Activated T-helper 2 cell treated with anti-CD3 and anti-CD28 coated beads, Interferon-gamma antibody, Interleukin-2, Interleukin-4, amounts not matched to agents 10 μg/mL and 5 μg/mL and 100 μg/mL, durations not matched to agents 14 hours and 24 hours and 36 hours (primary cell): ENCODE measurements around the gene PRKAR1B. TPM values are rescaled to one million over a fixed set of nuclear protein-coding genes. Genes with fewer than 3 reads are reported as not detected.

Experiments
- DNase-seq: peaks from one replicate; pipeline ENCODE4 v3.0.0; 2021; ENCODE audit warnings: low spot score
- H3K27ac Mint-ChIP-seq: one replicate; pipeline ENCODE4 v1.8.0; 2021; ENCODE audit warnings: mixed read lengths
- H3K27me3 Mint-ChIP-seq: one replicate; pipeline ENCODE4 v1.8.0; 2021; ENCODE audit warnings: low read depth, mixed read lengths
- H3K36me3 Mint-ChIP-seq: one replicate; pipeline ENCODE4 v1.8.0; 2021; ENCODE audit warnings: low read depth, mixed read lengths
- H3K4me1 Mint-ChIP-seq: one replicate; pipeline ENCODE4 v1.8.0; 2021; ENCODE audit warnings: low read depth, mixed read lengths
- H3K4me3 Mint-ChIP-seq: one replicate; pipeline ENCODE4 v1.8.0; 2021; ENCODE audit warnings: low read depth, mild to moderate bottlenecking, moderate library complexity, mixed read lengths
- H3K9me3 Mint-ChIP-seq: one replicate; pipeline ENCODE4 v1.8.0; 2021; ENCODE audit warnings: mixed read lengths
- intact Hi-C: fragments of 100-400 bp; cut with micrococcal nuclease; formaldehyde crosslinking; loops from one replicate; pipeline ENCODE4 v1.15.1; 2023
- total RNA-seq: library from RNA; stranded (reverse); gene quantifications from 2 replicates; pipeline ENCODE4 v1.2.3, GENCODE V29; 2022

The PRKAR1B gene
- total RNA-seq, 1 donor from 2014 or later, result 38.9 TPM

DNA sequence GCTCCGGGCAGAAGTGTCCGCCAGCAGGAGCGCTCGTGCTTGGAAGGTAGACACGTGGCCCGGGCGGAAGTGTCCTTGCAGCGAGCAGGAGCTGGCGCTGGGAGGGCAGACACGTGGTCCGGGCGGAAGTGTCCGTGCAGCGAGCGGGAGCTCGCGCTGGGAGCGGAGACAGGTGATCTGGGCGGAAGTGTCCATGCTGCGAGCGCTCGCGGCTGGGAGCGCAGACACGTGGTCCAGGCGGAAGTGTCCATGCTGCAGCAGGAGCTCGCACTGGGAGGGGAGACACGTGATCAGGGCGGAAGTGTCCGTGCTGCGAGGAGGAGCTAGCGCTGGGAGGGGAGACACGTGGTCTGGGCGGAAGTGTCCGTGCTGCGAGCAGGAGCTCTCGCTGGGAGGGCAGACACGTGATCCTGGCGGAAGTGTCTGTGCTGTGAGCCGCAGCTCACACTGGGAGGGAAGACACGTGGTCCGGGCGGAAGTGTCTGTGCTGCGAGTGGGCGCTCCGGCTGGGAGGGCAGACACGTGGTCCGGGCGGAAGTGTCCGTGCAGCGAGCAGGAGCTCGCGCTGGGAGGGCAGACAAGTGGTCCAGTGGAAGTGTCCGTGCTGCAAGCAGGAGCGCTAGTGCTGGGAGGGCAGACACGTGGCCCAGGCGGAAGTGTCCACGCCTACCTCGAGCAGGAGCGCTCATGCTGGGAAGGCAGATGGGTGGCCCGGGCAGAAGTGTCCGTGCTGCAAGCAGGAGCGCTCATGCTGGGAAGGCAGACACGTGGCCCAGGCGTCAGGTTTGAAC lies 41.1 kb upstream of the PRKAR1B start:
- Mint-ChIP-seq H3K9me3 (no peaks in the 10 kb centered on the region), H3K27me3 (no peaks in the 10 kb centered on the region), H3K36me3 (peaks cover 26% of the 10 kb centered on the region), H3K27ac (no peak overlapping the region), H3K4me3 (no peak overlapping the region), H3K4me1 (no peaks in the 10 kb centered on the region)
- intact Hi-C loops, result no loop called here
- DNase-seq, result no peak

DNA sequence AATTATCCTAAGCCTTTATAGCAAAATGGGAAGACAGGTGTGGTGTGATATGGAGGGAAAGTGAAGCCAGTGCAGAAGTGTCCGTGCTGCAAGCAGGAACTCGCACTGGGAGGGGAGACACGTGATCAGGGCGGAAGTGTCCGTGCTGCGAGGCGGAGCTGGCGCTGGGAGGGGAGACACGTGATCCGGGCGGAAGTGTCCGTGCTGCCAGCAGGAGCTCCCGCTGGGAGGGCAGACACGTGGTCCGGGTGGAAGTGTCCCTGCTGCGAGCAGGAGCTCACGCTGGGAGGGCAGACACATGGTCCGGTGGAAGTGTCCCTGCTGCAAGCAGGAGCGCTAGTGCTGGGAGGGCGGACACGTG lies 40.5 kb upstream of the PRKAR1B start:
- no peak overlapping the region for H3K4me3 Mint-ChIP-seq
- no peaks in the 10 kb centered on the region for H3K9me3 Mint-ChIP-seq
- H3K27me3 Mint-ChIP-seq, result no peaks in the 10 kb centered on the region
- DNase-seq, result no peak
- H3K4me1 Mint-ChIP-seq, result no peaks in the 10 kb centered on the region
- intact Hi-C loops, result no loop called here
- no peak overlapping the region for H3K27ac Mint-ChIP-seq
- H3K36me3 Mint-ChIP-seq, result peaks cover 26% of the 10 kb centered on the region

DNA sequence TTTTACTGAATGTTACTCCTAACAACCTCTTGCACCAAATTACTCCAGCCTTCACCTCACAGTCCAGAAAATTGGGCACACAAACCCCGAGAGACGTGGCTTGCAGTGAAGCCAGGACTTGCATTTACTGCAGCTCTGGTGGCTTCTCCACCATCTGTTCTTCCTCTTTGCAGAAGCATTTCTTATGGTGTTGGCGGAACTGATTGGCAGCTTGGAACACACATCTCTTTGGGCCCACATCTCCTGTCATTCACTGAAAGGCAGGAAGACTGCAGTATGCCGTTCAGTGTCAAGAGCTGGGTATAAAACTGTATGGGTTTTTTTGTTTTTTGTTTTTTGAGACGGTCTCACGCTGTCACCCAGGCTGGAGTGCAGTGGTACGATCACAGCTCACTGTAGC lies 38.3 kb upstream of the PRKAR1B start:
- DNase-seq, result no peak
- Mint-ChIP-seq H3K4me3 (no peak overlapping the region), H3K27ac (no peak overlapping the region), H3K4me1 (no peaks in the 10 kb centered on the region), H3K9me3 (no peaks in the 10 kb centered on the region), H3K36me3 (peaks cover 26% of the 10 kb centered on the region), H3K27me3 (no peaks in the 10 kb centered on the region)
- intact Hi-C loops, result no loop called here

DNA sequence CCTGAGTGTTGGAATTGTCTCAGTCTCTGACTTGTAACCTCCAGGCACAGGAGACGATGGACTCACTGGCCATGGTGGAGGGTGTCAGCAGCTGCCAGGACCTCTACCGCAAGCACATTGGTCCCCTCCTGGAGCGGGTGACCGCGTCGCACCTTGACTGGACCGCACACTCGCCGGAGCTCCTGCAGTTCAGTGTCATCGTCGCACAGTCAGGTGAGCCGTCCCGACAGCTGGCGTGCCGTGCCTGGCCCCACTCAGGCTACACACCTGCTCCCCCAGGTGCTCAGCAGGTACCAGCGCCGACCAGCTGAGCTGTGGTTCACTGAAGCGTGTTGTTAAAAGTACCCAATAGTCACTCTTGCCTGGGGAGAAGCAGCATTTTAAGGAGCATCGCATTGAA lies 36.7 kb upstream of the PRKAR1B start:
- H3K4me3 Mint-ChIP-seq, result no peak overlapping the region
- intact Hi-C loops, result no loop called here

DNA sequence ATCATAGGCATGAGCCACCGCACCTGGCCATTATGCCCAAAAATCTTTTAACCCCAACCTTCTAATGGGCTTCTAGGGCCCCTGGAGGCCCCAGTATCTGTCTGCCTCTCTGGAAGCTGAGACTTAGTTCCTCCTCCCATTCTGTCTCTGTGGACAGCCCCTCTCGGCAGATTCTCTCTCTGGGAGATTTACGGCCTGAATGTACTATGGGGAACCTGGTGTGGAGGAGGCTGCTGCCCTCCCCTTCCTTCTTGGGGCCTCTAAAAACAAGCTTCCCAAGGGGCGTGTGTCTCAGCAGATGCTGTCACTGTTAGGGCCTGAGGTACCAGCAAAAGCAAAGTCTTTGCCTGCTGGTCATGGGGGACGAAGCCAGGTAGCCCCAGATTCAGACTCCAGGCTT lies 35.8 kb upstream of the PRKAR1B start:
- intact Hi-C loops, result no loop called here
- H3K36me3 Mint-ChIP-seq, result peaks cover 31% of the 10 kb centered on the region
- no peaks in the 10 kb centered on the region for H3K4me1 Mint-ChIP-seq
- DNase-seq, result no peak
- no peaks in the 10 kb centered on the region for H3K9me3 Mint-ChIP-seq
- H3K27ac Mint-ChIP-seq, result no peak overlapping the region
- no peak overlapping the region for H3K4me3 Mint-ChIP-seq
- H3K27me3 Mint-ChIP-seq, result no peaks in the 10 kb centered on the region

More for the DNA sequence above, 36.7 kb upstream of the PRKAR1B start:
- H3K9me3 Mint-ChIP-seq, result no peaks in the 10 kb centered on the region
- no peak overlapping the region for H3K27ac Mint-ChIP-seq
- no peaks in the 10 kb centered on the region for H3K4me1 Mint-ChIP-seq
- no peak for DNase-seq
- no peaks in the 10 kb centered on the region for H3K27me3 Mint-ChIP-seq
- H3K36me3 Mint-ChIP-seq, result peaks cover 30% of the 10 kb centered on the region

DNA sequence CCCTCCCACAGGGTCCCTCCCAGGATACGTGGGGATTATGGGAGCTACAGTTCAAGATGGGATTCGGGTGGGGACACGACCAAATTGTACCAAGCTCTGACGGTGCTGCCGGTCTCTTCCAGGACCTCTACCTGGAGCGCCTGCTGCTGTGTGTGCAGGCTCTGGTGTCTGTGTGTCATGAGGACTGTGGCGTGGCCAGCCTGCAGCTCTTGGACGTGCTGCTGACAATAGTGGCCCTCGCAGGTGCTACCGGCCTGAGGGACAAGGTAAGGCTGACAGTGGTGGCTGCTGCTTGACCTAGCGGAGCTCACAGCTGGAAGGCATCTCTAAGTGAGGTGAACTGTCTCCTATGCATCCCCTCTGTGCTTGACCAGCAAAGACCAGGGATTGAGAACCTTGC lies 34.5 kb upstream of the PRKAR1B start:
- Mint-ChIP-seq H3K27me3 (no peaks in the 10 kb centered on the region), H3K4me3 (no peak overlapping the region), H3K4me1 (no peaks in the 10 kb centered on the region), H3K36me3 (peaks cover 27% of the 10 kb centered on the region), H3K27ac (no peak overlapping the region), H3K9me3 (no peaks in the 10 kb centered on the region)
- intact Hi-C loops, result no loop called here
- no peak for DNase-seq

GRCh38 chr7:761101-761500 lies 34.0 kb upstream of the PRKAR1B start:
- intact Hi-C loops, result no loop called here
- Mint-ChIP-seq H3K36me3 (peaks cover 24% of the 10 kb centered on the region), H3K27me3 (no peaks in the 10 kb centered on the region), H3K9me3 (no peaks in the 10 kb centered on the region), H3K4me1 (no peaks in the 10 kb centered on the region), H3K27ac (no peak overlapping the region), H3K4me3 (no peak overlapping the region)
- no peak for DNase-seq

DNA sequence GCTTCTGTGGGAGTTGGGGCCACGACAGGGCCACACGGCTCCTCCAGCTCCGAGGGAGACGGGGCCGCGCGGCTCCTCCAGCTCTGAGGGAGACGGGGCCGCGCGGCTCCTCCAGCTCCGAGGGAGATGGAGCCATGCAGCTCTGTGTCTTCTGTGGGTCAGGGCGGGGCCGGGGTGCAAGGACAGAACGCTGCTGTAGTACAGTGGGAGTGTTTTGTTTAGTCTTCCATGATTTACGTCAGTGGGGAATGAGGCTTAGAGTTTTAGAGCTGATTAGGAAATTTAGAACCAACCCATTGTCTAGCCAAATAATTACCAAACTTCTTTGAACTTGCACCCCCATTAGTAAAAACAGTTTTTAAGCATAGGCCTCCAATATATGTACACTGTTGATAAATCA lies 32.9 kb upstream of the PRKAR1B start:
- intact Hi-C loops, result no loop called here
- Mint-ChIP-seq H3K9me3 (no peaks in the 10 kb centered on the region), H3K36me3 (peaks cover 26% of the 10 kb centered on the region), H3K4me3 (no peak overlapping the region), H3K27me3 (no peaks in the 10 kb centered on the region), H3K4me1 (no peaks in the 10 kb centered on the region), H3K27ac (no peak overlapping the region)
- no peak for DNase-seq

- Mint-ChIP-seq H3K27ac (no peak overlapping the region), H3K36me3 (peaks cover 30% of the 10 kb centered on the region), H3K4me1 (no peaks in the 10 kb centered on the region), H3K4me3 (no peak overlapping the region), H3K27me3 (no peaks in the 10 kb centered on the region), H3K9me3 (no peaks in the 10 kb centered on the region)
- intact Hi-C loops, result no loop called here
- DNase-seq, result no peak
These were observed 32.5 kb upstream of the PRKAR1B start for GRCh38 chr7:759569-759968.

GRCh38 chr7:757741-758163 lies 30.7 kb upstream of the PRKAR1B start:
- no peak overlapping the region for H3K4me3 Mint-ChIP-seq
- peaks cover 31% of the 10 kb centered on the region for H3K36me3 Mint-ChIP-seq
- H3K9me3 Mint-ChIP-seq, result no peaks in the 10 kb centered on the region
- no peaks in the 10 kb centered on the region for H3K27me3 Mint-ChIP-seq
- intact Hi-C loops, result no loop called here
- no peaks in the 10 kb centered on the region for H3K4me1 Mint-ChIP-seq
- DNase-seq, result no peak
- no peak overlapping the region for H3K27ac Mint-ChIP-seq

DNA sequence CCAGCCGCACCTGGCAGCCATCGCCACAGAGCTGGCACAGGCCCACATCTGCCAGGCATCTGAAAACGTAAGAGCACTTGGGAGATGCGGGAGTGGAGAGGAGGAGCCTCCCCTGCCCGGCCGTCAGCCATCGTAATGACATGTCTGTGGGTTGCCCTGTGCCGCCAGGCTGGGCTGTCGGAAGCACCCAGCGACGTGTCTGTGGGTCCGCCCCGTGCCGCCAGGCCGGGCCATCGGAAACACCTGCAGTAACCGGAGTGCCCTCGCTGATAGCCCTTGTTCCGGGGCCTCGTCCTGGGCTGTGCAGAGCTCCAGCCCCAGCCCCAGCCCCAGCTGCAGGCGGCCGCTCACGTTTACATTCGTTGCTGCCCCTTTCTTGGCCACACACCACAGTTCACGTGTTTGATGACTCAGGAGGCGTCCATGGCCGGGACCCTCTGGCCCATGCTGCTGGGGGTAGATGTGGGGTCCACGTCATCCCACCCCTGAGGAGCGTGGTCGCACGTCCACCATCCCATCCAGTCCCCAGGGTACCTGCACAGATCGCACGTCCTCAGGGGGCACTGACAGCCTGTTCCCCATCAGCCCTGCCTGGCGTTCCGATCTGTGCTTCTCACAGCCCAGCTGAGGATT lies 30.0 kb upstream of the PRKAR1B start:
- H3K27me3 Mint-ChIP-seq, result no peaks in the 10 kb centered on the region
- H3K27ac Mint-ChIP-seq, result no peak overlapping the region
- intact Hi-C loops, result no loop called here
- H3K9me3 Mint-ChIP-seq, result no peaks in the 10 kb centered on the region
- H3K36me3 Mint-ChIP-seq, result peaks cover 35% of the 10 kb centered on the region
- no peak overlapping the region for H3K4me3 Mint-ChIP-seq
- H3K4me1 Mint-ChIP-seq, result no peaks in the 10 kb centered on the region
- no peak for DNase-seq

DNA sequence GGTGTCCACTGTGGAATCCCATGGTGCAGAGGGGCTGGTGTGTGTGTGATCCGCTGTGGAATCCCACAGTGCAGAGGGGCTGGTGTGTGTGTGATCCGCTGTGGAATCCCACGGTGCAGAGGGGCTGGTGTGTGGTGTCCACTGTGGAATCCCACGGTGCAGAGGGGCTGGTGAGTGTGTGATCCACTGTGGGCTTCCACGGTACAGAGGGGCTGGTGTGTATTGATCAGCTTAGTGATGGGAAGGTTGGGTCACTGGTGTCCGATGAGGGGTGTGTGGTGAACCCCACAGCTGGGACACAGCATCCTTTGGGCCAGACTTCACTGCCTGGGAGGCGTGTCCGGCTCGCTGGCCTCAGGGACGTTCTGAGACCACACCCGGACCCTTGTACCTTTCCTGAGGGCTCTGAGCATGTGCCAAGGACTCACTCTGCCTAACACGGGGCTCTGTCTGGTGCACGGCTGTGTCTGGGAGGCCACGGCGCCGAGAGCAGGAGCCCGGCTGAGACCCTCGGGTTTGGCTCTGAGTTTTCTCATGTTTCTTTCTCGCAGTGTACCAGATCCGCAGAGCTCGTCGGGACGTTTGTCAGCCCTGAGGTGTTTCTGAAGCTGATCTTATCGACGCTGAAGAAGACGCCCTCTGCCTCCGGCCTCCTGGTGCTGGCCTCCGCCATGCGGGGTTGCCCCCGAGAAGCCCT lies 29.3 kb upstream of the PRKAR1B start:
- Mint-ChIP-seq H3K27ac (no peak overlapping the region), H3K36me3 (peaks cover 38% of the 10 kb centered on the region), H3K4me3 (no peak overlapping the region), H3K9me3 (no peaks in the 10 kb centered on the region), H3K4me1 (no peaks in the 10 kb centered on the region), H3K27me3 (no peaks in the 10 kb centered on the region)
- intact Hi-C loops, result no loop called here
- DNase-seq, result no peak

- no peak for DNase-seq
- no peak overlapping the region for H3K4me3 Mint-ChIP-seq
- no peaks in the 10 kb centered on the region for H3K27me3 Mint-ChIP-seq
- H3K9me3 Mint-ChIP-seq, result no peaks in the 10 kb centered on the region
- intact Hi-C loops, result no loop called here
- peaks cover 40% of the 10 kb centered on the region for H3K36me3 Mint-ChIP-seq
- H3K4me1 Mint-ChIP-seq, result no peaks in the 10 kb centered on the region
- no peak overlapping the region for H3K27ac Mint-ChIP-seq
These were observed 28.3 kb upstream of the PRKAR1B start for GRCh38 chr7:755413-755805.
